HEK293T (cell line): ENCODE results near the gene NDUFB7.
"Not testable (repeated sequence)": the region's sequence is repeated elsewhere in the genome, so short reads cannot be mapped to it uniquely, and the experiment has no call there.

Experiments used
- ARNT ChIP-seq: fragments of 450-650 bp; IDR thresholded peaks from 2 replicates; pipeline ENCODE4 v1.6.1; 2017; ENCODE audit warnings: mild to moderate bottlenecking
- FOXK2 ChIP-seq: fragments of 450-650 bp; IDR thresholded peaks from 2 replicates; pipeline ENCODE4 v1.6.1; 2016; ENCODE audit warnings: mild to moderate bottlenecking
- SP1 ChIP-seq: fragments of 450-650 bp; IDR thresholded peaks from 2 replicates; pipeline ENCODE4 v1.6.1; 2017
- SUZ12 ChIP-seq: fragments of 450-650 bp; IDR thresholded peaks from 2 replicates; pipeline ENCODE4 v1.6.1; 2016; ENCODE audit warnings: mild to moderate bottlenecking
- TF ChIP-seq, protein P1 (sequence below): fragments of 450-650 bp; IDR thresholded peaks from 2 replicates; pipeline ENCODE4 v1.6.1; 2016

DNA sequence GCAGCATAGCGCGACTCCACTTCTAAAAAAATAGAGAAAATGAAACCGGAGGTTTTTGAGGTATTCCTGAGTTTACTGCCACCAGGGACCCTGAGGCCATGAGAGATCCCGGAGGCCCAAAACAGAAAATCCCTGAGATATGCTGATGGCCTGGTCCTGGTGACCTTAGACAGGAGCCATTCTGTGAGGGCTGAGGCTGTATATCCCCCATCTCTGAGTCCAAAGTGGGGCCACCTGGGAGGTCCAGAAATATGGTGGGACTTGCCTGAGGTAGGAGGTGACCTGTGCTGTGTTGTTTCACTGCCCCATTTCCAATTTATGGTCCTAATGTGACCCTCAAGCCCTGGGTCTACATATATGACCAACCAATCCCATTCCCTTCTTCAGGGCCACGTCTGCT lies 12.5 kb upstream of the NDUFB7 start:
- TF ChIP-seq SP1, ARNT, FOXK2, SUZ12: not testable (repeated sequence)
- TF ChIP-seq, protein P1, sequence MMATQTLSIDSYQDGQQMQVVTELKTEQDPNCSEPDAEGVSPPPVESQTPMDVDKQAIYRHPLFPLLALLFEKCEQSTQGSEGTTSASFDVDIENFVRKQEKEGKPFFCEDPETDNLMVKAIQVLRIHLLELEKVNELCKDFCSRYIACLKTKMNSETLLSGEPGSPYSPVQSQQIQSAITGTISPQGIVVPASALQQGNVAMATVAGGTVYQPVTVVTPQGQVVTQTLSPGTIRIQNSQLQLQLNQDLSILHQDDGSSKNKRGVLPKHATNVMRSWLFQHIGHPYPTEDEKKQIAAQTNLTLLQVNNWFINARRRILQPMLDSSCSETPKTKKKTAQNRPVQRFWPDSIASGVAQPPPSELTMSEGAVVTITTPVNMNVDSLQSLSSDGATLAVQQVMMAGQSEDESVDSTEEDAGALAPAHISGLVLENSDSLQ: not testable (repeated sequence)
